Neural cell (in vitro differentiated cells): ENCODE measurements around the gene OS9.

ENCODE experiments used
- EP300 ChIP-seq: fragments of 450-650 bp; conservative IDR thresholded peaks from 2 replicates; pipeline ENCODE4 v1.6.1; 2014; ENCODE audit warnings: antibody characterized with exemption, mild to moderate bottlenecking, moderate library complexity; ENCODE audit not compliant: poor library complexity, severe bottlenecking
- EZH2 ChIP-seq: fragments of 200-600, 300-800 bp; shearing (Covaris generic), sonication (generic); IDR thresholded peaks from 2 replicates; pipeline ENCODE4 v1.6.1; 2014; ENCODE audit warnings: antibody characterized with exemption, low read length, borderline replicate concordance, mild to moderate bottlenecking; ENCODE audit not compliant: insufficient read depth, poor library complexity, severe bottlenecking
- SMC3 ChIP-seq: fragments of 450-650 bp; conservative IDR thresholded peaks from 2 replicates; pipeline ENCODE4 v1.6.1; 2014; ENCODE audit warnings: antibody characterized with exemption, mild to moderate bottlenecking, moderate library complexity; ENCODE audit not compliant: poor library complexity
- TF ChIP-seq, protein P1 (sequence below): fragments of 450-650 bp; IDR thresholded peaks from 2 replicates; pipeline ENCODE4 v1.5.1; 2014; ENCODE audit warnings: antibody characterized with exemption, mild to moderate bottlenecking, moderate library complexity; ENCODE audit not compliant: poor library complexity, severe bottlenecking

DNA sequence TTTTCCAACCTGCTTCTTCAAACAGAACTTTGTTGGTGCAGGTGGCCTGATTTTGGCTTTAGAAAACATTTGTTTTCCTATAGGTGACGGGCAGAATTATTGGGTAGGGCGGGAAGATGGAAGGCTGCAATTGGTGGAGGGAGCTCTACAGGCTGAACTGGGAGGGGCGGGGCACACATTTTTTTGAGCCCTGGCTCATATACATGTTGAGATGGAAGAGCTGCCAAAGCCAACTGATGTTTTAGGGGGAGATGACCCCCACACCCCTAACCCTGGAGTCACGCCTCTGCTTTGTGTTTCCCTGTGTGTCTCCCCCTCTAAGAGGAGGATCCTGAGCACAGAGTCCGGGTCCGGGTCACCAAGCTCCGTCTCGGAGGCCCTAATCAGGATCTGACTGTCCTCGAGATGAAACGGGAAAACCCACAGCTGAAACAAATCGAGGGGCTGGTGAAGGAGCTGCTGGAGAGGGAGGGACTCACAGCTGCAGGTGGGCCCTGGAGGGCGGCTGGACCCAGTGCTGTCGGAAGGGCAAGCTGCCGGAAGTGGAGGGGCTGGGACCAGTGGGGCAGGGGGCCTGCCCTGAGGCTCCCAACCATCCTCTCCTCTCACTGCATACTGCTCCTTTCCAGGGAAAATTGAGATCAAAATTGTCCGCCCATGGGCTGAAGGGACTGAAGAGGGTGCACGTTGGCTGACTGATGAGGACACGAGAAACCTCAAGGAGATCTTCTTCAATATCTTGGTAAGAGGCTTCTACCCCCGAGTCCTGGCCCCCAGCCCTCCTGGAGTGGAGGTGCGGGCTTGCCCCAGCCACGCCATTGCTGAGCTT, 26.1 kb downstream of the OS9 start:
- TF ChIP-seq EZH2 (no peak), SMC3 (no peak), EP300 (no peak)
- TF ChIP-seq, protein P1, sequence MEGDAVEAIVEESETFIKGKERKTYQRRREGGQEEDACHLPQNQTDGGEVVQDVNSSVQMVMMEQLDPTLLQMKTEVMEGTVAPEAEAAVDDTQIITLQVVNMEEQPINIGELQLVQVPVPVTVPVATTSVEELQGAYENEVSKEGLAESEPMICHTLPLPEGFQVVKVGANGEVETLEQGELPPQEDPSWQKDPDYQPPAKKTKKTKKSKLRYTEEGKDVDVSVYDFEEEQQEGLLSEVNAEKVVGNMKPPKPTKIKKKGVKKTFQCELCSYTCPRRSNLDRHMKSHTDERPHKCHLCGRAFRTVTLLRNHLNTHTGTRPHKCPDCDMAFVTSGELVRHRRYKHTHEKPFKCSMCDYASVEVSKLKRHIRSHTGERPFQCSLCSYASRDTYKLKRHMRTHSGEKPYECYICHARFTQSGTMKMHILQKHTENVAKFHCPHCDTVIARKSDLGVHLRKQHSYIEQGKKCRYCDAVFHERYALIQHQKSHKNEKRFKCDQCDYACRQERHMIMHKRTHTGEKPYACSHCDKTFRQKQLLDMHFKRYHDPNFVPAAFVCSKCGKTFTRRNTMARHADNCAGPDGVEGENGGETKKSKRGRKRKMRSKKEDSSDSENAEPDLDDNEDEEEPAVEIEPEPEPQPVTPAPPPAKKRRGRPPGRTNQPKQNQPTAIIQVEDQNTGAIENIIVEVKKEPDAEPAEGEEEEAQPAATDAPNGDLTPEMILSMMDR: no peak
